RPMI7951 (cell line): ENCODE results near the gene DOCK10. TPM values are rescaled to one million over a fixed set of nuclear protein-coding genes. Genes with fewer than 3 reads are reported as not detected.

ENCODE experiments used
- DNase-seq: peaks from one replicate; pipeline ENCODE4 v3.0.0-alpha.2; 2012; ENCODE audit warnings: low read depth
- total RNA-seq: library from RNA; depleted of rRNA; stranded (reverse); fragments of >200 nt; shearing (Covaris generic); gene quantifications from 2 replicates; pipeline ENCODE4 v1.2.3, GENCODE V29; 2014

DOCK10 gene
- total RNA-seq, 1 experiment from 2014 or later = 42.8 TPM

DNA sequence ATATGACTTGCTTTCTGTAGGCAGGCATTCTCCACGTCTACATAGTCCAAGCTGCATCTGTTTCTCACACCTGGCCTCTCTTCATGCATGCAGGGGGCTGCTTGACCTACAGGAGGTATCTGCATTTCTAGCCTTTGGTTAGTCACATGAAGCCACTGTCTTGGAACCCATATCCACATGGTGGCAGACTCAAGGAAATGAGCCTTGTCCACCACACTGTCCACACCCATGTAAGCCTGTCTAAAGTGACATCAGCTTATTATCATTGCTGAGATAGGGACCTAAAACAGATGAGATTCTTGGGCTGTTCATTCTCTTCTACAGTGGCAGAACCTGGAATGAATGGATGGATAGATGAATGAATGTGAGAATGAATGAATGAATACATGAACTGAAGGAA, 160.4 kb downstream of the DOCK10 start:
- DNase-seq = peak; percentile 44

DNA sequence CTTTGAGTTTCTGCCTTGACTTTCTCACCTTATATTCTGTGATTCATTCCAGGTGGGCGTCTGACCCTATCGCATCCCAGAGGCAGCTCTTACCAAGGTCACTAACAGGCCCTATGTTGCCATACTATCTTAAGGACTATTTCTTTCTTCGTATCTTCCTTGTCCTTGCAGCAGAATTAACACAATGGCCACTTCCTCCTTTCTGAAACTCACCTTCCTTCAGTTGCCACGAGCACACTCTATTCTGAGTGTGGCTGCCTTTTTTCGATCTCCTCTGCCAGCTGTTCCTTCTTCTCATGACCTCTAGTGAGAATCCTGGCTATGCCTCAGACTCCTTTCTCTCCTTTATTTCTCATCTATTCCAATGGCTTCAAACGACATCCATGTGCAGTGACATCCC, 165.7 kb downstream of the DOCK10 start:
- no peak for DNase-seq

DNA sequence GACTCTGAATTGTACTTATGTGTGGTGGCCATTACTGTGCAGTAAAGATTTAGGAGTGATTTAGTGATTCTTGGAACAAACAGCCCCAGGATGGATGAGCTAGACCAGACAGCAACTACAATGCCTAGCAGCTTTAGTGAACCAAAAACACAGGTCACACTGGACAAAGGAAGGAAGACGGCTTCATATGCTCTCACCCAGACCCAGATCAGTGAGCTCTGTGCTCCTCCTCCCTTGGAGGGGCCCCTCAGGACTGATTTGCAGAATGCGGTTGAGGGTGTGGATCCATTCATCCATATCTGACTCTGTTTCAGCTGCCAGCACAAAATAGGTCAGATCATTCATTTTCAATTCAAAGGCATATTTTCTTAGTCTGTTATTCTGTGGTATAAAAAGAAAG, 166.4 kb downstream of the DOCK10 start:
- DNase-seq = no peak

DNA sequence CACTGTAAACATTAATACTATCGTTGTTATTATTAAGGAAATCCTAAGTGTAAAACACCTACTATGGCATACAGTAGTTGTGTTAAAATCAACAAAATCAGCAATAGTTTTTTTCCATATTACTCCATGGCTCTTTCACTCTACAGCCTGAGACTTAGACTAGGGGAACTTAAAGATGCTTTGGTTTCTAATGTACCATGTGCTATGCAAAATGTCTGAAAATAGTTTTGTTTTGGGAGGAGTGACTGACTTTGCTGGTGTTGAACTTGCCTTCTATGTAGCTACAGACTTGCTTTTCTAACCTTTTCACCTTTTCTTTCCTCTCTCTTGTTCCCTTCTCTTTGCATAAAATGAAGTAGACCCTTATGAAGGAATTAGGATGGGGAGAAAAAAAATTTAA, 167.1 kb downstream of the DOCK10 start:
- DNase-seq = no peak

DNA sequence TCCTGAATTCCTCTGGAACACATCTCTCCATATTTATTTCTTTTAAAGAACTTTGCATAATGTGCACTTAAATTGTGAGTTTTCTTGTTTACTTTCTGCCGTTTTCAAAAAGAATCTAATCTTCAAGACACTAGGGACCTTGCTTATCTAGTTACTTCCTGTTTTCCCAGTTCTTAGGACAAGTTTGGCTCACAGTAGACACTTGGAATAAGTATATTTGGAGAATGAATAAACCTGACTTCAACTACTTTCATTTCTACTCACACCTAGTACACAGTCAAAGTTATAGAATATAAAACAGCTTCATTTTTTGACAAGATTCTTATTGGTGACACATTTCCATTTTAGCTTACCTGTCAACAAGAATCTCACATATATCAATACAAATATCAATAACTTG, 170.5 kb downstream of the DOCK10 start:
- no peak for DNase-seq

DNA sequence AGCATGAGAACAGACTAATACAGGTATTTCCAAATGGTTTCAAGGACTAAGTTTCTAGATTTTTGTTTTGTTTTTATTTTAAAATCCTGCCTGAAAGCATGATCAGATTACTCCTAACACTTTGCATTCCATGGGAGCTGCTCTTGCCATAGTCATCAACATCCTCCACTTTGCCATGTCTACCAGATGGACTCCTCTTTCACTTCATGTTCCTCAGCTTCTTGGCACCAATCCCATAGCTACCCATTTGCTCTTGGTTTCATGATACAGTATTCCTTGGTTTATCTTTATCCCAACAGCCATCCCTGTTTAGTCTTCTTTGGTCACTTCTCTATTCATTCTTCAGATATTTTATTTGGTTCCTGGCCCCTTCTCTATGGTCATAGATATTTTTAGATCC, 171.9 kb downstream of the DOCK10 start:
- DNase-seq = peak; percentile 80

DNA sequence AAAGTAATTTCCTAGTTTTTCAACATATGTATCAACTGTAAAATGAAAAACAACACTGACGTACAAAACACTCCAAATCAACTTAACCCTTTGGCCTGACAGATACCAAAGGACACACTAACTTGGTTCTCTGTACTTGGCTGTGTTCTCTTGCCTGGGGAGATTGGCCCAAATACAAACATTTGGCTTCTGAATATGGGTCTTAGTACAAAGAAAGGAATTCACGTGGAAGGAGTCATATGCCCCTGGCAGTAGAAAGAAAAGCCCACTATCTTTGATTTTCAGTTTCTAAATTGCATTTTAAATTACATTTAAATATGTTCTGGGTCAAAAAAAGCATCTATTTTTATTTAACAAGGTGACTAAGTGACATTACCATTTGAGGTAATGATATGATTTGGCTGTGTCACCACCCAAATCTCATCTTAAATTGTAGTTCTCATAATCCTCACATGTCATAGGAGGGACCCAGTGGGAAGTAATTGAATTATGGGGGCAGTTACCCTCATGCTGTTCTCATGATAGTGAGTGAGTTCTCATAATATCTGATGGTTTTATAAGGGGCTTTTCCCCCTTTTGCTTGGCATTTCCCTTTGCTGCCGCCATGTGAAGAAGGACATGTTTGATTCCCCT, 172.6 kb downstream of the DOCK10 start:
- peak; percentile 96 for DNase-seq

DNA sequence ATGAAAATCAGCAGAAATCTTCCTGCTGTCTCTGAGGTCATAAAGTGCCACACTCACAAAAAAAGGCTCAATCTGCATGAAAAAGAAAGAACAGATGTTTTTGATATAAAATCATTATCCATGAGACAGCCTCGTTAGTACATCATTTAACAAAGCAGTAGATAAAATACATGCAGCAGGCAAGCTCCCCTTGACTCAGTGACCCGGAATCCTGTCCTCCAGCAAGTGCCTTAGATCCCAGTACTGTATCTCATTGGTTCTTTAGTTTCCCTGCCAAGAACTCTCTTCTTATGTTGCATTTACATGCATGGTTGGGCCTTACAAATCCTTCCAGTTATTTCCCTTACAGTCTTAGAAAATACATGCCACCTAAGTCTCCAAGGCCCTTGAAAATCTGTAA, 177.3 kb downstream of the DOCK10 start:
- peak; percentile 44 for DNase-seq

DNA sequence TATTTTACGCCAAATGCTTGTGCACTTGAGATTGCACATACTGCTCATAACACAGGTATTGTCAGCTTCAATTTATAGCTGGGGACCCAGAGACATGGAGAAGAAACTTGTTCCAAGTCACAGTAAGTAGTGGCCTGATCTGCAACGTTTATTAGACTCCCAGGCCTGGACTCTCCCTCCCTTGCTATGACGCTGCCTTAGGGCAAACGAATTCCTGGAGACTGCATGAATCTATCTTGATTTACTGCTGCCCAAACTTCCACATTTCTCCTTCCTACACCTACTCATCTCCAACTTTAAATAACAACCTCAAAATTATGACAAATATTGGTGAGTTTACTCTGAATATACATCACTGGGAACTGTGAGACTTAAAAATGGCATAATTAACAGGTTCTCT, 181.0 kb downstream of the DOCK10 start:
- DNase-seq = no peak

DNA sequence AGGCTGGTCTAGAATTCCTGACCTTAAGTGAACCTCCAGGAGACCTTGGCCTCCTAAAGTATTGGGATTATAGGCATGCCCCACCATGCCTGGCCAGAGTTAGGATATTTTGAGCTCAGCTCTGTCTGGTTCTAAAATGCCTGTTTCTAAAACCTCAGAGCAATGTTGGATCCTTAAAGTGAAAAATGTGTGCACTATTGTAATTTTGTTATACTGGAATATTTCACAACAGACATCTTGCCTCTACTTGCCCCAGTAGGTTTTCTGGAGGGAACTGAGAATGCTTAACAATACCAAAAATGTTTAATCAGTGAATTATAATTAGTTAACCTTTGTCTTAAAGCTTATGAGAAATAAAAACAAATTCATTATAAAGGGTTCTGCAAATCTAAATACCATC, 181.5 kb downstream of the DOCK10 start:
- no peak for DNase-seq

DNA sequence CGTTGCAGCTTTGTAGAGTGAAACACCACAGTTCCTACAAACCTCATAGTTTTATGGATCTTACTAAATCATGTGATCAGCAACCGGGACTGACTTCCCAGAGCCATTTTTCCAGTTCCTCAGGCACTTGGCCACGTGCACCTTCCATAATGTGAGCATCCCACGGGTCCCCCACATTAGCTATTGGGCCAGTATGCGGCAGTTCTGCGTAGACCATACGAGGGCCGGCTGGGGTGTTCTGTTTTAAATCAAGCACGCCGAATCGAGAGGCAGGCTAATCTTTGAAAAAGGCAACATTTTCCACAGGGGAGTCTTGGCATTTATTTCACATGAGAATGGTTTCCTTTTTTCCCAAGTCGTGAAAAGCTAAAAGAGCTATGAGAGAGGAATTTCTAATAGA, 190.5 kb downstream of the DOCK10 start:
- DNase-seq = no peak

DNA sequence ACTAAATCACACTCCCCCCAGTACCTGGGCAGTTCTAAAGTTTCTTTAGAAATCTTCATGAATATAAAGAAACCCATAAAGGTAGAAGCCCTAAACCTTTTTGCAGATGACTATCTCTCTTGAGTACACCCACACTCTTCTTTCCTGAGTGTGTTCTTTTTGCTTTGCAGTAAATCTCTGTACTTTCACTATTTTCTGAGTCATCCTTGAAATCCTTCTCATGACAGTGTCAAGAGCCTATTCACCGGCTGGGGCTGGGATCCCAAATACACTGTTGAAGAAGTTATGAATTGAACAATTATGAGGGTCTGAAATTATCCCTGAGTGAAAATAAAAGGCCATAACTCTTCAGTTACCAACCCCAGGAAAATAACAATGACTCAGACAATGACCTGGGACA, 192.2 kb downstream of the DOCK10 start:
- DNase-seq = peak; percentile 43

DNA sequence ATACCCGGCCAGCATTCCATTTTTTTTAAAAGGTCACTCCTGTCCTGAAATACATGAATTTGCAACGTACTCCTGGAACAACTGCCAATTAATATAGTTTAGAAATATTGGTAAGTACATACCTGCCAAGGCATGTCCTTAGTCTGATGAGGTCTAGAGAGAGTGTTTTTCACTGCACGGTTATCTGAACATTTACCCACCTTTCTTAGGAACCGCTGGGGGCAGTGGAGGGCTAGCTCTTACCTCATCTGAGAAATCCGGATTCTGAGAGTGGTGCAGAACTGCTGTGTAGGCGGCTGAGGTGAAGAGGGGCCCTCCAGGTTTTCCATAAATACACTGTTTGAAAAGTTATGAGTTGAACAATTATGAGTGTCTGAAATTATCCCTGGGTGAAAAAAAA, 193.0 kb downstream of the DOCK10 start:
- DNase-seq = peak; percentile 15

DNA sequence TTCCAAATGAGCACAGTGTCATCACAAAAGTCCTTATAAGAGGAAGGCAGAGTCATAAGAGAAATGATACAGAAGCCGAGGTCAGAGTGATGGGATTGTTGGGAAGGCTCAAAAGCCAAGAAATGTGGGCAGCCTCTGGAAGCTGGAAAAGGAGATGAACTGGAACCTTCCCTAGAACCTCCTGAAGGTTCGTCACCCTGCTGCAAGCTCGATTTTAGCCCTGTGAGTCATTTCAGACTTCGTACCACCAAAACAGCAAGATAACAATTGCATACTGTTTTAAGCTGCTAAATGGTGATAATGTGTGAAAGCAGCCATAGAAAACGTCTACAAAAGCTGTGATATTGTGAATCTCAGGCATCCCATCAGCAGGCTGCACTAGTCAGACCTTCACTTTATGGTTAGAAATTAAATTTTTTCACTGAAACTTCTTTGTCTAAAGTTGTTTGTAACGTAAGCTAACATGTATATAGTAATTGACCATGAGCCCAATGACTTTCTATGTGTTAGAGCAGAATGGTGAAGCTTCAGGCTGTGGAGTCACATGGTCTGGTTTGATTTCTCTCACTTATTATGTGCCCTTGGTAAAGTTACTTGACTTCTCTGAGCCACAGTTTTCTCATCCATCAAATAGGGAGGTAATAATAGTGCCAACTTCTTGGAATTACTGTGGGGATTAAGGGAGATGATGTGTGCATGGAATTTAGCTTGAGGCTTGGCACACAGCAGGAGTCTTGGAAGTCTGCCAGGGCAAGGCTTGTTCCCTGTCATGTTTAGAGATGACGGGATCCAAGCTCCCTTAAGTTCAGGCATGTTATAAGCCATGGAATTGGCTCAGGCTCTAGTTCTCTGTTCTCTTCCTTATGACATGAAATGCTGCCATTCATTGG, 194.1 kb downstream of the DOCK10 start:
- peak; percentile 96 for DNase-seq

DNA sequence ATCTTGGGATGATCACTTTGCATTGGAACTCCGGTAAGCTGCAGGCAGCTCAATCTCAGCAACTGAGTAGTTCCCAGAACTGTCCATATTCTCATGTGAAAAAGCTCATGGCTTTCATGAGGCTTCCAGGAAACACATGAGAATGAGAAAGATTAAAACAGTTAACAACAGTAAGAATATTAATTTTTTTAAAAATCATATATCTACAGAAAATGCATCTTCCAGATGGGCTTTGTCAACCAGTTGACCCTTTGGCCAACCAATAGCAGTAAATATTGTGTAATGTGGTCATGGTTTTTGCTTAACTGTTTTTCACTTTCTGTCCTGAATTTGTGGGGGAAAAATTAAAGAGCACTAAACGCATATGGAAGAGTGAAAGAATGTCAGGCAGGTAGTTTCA, 194.9 kb downstream of the DOCK10 start:
- no peak for DNase-seq

DNA sequence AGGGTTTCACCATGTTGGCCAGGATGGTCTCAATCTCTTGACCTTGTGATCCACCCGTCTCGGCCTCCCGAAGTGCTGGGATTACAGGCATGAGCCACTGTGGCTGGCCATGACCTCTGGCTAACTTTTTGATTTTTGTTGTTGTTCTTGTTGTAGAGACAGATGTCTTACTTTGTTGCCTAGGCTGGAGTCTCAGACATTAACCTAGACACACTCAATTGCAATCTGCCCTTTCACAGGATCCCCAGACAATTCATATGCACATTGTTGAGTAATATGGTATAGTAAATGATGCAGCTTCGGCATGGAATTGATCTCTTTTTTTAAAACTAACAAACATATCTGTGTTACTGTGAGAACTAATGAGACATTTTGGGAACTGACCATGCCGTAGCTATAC, 195.6 kb downstream of the DOCK10 start:
- no peak for DNase-seq

DNA sequence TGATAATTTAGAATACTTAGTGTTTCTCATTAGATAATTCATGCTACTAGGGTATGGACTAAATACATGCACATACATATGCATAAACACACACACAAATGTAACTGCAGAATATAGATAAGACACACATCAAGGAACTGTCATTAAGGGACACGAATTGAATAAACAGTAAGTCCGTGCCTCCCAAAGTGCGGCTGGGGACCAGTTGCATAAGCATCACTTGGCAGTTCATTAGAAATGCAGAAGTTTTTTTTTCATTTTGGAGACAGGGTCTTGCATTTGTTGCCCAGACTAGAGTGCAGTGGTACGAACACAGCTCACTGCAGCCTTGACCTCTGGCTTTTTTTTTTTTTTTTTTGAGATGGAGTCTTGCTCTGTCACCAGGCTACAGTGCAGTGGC, 196.1 kb downstream of the DOCK10 start:
- no peak for DNase-seq

DNA sequence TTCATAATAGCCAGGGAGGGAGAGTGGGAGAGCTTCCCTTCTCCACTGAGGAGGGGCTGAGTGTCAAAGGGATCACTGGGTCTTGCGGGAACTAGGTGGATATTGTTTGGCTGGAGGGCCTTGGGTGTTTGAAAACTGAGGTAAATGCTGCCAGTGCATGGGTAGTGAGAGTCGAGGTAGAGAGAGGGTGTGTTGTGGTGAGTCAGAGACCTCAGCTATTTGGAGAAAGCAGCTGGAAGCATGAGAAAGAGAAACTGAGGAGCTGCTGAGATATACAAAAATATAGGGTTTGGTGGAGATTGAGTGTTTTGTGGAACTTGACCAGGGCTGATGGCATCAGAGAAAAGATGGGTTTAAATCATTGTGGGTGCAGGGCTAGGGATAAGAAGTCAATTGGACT, 199.1 kb downstream of the DOCK10 start:
- DNase-seq = peak; percentile 48

DNA sequence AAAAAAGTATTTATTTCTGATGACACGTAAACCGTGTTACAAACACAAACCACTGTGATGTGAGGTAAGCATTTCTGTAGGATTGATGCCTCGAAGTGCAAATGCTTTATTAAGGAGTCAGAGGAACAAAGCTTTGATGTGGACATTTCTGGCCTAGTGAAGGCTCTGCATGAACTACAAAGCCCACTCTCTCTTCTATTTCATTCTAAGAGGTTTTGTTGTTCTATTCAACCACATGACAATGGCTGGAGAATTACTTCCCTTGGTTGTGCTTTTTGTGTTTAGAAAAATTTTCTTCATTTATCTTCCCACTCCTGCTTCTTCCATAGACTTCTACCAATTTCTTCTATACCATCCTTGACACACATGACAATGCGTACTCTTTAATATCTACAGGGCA, 200.4 kb downstream of the DOCK10 start:
- no peak for DNase-seq

DNA sequence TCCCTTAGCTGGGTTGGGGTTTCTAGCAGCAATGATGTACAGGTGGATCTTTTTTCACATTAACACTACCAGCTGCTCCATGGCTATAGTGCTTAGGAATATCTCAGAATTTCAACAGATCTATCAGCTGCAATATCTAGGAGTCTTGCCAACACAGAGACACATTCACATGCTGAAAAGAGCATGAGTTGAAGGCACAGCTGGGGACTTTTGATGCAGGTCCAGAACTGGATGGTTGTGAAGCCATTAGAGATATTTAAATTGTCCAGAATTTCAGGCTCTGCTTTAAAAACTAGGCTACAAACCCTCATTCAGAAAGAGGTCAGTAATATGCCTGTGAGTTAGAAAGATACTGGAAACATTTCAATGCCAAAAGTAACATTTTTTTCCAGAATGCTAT, 203.9 kb downstream of the DOCK10 start:
- DNase-seq = peak; percentile 79

DNA sequence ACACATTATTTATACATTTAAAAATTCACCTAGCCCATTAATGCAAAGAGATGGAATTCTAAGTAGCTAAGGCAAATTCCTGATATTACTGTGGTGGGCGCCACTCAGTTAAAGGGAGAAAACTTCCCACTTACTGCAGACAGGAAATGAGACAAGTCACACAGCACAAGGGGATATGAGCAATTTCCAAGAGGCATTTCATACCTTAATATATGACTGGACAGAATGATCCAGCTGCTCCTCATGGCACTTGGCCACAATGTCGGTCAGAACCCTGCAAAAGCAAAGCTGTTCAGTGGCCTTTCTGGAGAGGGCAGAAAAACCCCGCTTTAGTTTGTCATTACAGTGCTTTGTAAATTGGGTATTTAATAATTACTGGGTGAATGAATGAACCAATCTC, 204.7 kb downstream of the DOCK10 start:
- DNase-seq = peak; percentile 92

DNA sequence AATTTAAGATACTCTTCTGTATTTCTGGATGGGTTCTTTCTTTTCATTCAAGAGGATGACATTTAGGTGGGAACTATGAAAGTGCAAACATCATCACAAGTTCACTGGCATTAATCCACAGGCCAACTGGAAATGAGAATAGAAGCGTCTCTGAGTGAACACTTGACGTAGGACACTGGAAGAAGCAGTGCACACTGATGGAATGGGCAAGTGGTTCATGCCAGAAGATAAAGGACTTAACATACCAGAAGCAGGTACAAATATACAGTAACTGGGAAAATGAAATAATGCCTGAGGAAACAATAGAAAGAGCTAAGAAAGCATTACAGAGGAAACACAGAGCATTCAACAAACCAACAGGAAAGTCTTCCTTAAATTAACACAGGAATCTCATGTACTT, 205.2 kb downstream of the DOCK10 start:
- no peak for DNase-seq

DNA sequence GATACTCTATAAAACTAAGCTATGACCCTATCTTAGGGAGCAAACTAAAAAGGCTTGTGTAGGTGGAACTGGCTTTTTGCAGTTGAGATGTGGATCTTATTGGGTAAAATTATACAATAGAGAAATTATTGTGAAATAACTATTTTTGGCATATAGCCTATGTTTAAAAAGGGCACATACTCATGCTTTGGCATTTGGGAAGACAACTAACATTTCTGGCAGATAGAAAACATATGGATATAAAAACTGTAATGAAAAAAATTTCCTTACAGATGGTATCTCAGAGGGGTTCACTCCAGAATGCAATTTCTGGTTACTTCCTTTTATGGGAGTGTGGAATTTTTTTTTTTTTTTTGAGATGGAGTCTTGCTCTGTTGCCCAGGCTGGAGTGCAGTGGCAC, 206.0 kb downstream of the DOCK10 start:
- no peak for DNase-seq

DNA sequence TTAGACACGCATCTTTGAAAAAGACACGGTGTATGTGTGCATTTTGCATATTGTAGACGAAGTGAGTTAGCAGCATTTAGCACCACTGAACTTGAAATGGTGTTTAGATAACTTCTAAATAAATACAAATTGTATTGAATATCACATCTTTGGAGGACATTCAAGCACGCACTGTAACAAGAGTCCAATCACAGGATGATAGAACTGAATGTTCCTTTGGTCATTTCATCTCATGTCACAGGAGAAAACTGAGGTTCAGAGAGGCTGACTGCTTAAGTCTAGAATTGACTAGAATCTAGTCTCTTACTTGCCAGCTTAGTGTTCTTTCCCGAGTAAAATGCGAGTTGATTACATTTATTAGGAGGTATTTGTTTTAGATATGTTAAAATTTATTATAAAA, 206.9 kb downstream of the DOCK10 start:
- DNase-seq = no peak
